Activated CD8-positive, alpha-beta memory T cell treated with anti-CD3 and anti-CD28 coated beads for 24 hours (primary cell): ENCODE data around the gene FERD3L.
"Not testable (repeated sequence)": the region's sequence is repeated elsewhere in the genome, so short reads cannot be mapped to it uniquely, and the experiment has no call there.

ENCODE experiments used
- DNase-seq: peaks from one replicate; pipeline ENCODE4 v3.0.0-alpha.2; 2020

The FERD3L gene

GRCh38 chr7:19144661-19145433, at the start of gene FERD3L:
TSS of gene FERD3L (minus strand) at chr7:19145421. CDS start at chr7:19145362, 59 bp downstream.
- no peak for DNase-seq

GRCh38 chr7:19194417-19194816, 49.2 kb upstream of the FERD3L start:
- not testable (repeated sequence) for DNase-seq

- DNase-seq = no peak
These were observed 36.4 kb upstream of the FERD3L start for GRCh38 chr7:19181634-19182033.

- no peak for DNase-seq
These were observed 33.4 kb upstream of the FERD3L start for GRCh38 chr7:19178595-19178994.

- DNase-seq = no peak
These were observed 32.0 kb upstream of the FERD3L start for GRCh38 chr7:19177269-19177668.

- no peak for DNase-seq
These were observed 30.0 kb upstream of the FERD3L start for GRCh38 chr7:19175241-19175640.

- no peak for DNase-seq
These were observed 16.4 kb upstream of the FERD3L start for GRCh38 chr7:19161671-19162070.

- DNase-seq = no peak
These were observed 1.5 kb upstream of the FERD3L start for GRCh38 chr7:19146699-19147098.

GRCh38 chr7:19145434-19146115, 354 bp upstream of the FERD3L start:
- DNase-seq = no peak

- DNase-seq = no peak
These were observed 1.2 kb downstream of the FERD3L start for GRCh38 chr7:19143881-19144574.

GRCh38 chr7:19139706-19140327, 5.4 kb downstream of the FERD3L start:
- no peak for DNase-seq

- DNase-seq = no peak
These were observed 11.3 kb downstream of the FERD3L start for GRCh38 chr7:19133886-19134285.

GRCh38 chr7:19133390-19133789, 11.8 kb downstream of the FERD3L start:
- DNase-seq = no peak

- DNase-seq = no peak
These were observed 16.4 kb downstream of the FERD3L start for GRCh38 chr7:19128856-19129255.

GRCh38 chr7:19121977-19122588, 23.1 kb downstream of the FERD3L start:
- no peak for DNase-seq

GRCh38 chr7:19119870-19120486, 25.2 kb downstream of the FERD3L start:
- DNase-seq = no peak

GRCh38 chr7:19119372-19119771, 25.8 kb downstream of the FERD3L start:
- no peak for DNase-seq

GRCh38 chr7:19118636-19119371, 26.4 kb downstream of the FERD3L start:
- no peak for DNase-seq

- DNase-seq = no peak
These were observed 27.2 kb downstream of the FERD3L start for GRCh38 chr7:19117870-19118608.

GRCh38 chr7:19117091-19117869, 27.9 kb downstream of the FERD3L start, which contains the start of gene TWIST1:
TSS of gene TWIST1 (minus strand) at chr7:19117636. CDS start at chr7:19117321, 315 bp downstream.
- no peak for DNase-seq
